HFFc6 (cell line): ENCODE data around the gene HPS6. TPM values are rescaled to one million over a fixed set of nuclear protein-coding genes. Genes with fewer than 3 reads are reported as not detected.
"Not testable (repeated sequence)": the region's sequence is repeated elsewhere in the genome, so short reads cannot be mapped to it uniquely, and the experiment has no call there.

Source experiments
- DNase-seq: peaks from one replicate; pipeline ENCODE4 v3.0.0-alpha.2; 2018
- H3K27ac Mint-ChIP-seq: 2 replicates; pipeline ENCODE4 v1.8.0; 2020; ENCODE audit warnings: mild to moderate bottlenecking, mixed read lengths
- H3K27me3 Mint-ChIP-seq: 2 replicates; pipeline ENCODE4 v1.8.0; 2021; ENCODE audit warnings: mild to moderate bottlenecking, moderate library complexity, mixed read lengths; ENCODE audit not compliant: insufficient read depth
- H3K36me3 Mint-ChIP-seq: 2 replicates; pipeline ENCODE4 v1.8.0; 2021; ENCODE audit warnings: low read depth, mixed read lengths
- H3K4me1 Mint-ChIP-seq: 2 replicates; pipeline ENCODE4 v1.8.0; 2020; ENCODE audit warnings: low read depth, mixed read lengths
- H3K4me3 Mint-ChIP-seq: 2 replicates; pipeline ENCODE4 v1.8.0; 2020; ENCODE audit warnings: mild to moderate bottlenecking, moderate library complexity, mixed read lengths
- H3K9me3 Mint-ChIP-seq: 2 replicates; pipeline ENCODE4 v1.8.0; 2020; ENCODE audit warnings: mild to moderate bottlenecking, mixed read lengths
- total RNA-seq, 6 experiments: library from RNA; stranded (reverse); fragmentation: NEBNext Ultra II Directional; extraction: Animal tissue kit (Norgen Biotek cat#: 25700); gene quantifications; 2 replicates in 1 of 6; 3 replicates in 5 of 6; pipeline ENCODE4 v1.2.3, GENCODE V29; 2021
- TF ChIP-seq, protein P1 (sequence below): fragments of 200-600 bp; sonication (generic); IDR thresholded peaks from 2 replicates; pipeline ENCODE4 v1.5.0; 2021; ENCODE audit warnings: antibody characterized with exemption, mild to moderate bottlenecking

Gene HPS6
- total RNA-seq, 6 experiments from 2014 or later, result 22.0 to 29.4 (median 24.0) TPM

DNA sequence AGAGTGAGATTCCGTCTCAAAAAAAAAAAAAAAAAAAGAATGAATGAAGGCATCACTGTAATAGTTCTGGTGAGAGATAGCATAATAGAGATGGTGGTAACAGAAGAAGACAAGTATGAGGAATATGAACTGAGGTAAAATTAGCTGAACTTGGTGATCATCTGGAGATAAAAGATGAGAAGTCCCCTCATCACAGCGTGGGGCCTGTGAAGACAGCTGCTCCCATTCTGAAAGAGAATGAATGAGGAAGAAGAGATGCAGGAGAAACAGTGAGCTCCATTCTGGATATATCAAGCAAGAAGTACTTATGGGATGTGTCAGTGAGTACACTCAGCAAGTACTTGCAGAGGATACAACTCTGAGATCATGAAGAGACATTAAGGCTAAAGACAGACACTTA, 37.9 kb upstream of the HPS6 start:
- TF ChIP-seq, protein P1, sequence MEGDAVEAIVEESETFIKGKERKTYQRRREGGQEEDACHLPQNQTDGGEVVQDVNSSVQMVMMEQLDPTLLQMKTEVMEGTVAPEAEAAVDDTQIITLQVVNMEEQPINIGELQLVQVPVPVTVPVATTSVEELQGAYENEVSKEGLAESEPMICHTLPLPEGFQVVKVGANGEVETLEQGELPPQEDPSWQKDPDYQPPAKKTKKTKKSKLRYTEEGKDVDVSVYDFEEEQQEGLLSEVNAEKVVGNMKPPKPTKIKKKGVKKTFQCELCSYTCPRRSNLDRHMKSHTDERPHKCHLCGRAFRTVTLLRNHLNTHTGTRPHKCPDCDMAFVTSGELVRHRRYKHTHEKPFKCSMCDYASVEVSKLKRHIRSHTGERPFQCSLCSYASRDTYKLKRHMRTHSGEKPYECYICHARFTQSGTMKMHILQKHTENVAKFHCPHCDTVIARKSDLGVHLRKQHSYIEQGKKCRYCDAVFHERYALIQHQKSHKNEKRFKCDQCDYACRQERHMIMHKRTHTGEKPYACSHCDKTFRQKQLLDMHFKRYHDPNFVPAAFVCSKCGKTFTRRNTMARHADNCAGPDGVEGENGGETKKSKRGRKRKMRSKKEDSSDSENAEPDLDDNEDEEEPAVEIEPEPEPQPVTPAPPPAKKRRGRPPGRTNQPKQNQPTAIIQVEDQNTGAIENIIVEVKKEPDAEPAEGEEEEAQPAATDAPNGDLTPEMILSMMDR, result no peak
- H3K27ac Mint-ChIP-seq, result no peak overlapping the region
- no peaks in the 10 kb centered on the region for H3K4me1 Mint-ChIP-seq
- no peak for DNase-seq
- H3K27me3 Mint-ChIP-seq, result no peaks in the 10 kb centered on the region
- peaks cover 5% of the 10 kb centered on the region for H3K36me3 Mint-ChIP-seq
- H3K9me3 Mint-ChIP-seq, result no peaks in the 10 kb centered on the region
- no peak overlapping the region for H3K4me3 Mint-ChIP-seq

DNA sequence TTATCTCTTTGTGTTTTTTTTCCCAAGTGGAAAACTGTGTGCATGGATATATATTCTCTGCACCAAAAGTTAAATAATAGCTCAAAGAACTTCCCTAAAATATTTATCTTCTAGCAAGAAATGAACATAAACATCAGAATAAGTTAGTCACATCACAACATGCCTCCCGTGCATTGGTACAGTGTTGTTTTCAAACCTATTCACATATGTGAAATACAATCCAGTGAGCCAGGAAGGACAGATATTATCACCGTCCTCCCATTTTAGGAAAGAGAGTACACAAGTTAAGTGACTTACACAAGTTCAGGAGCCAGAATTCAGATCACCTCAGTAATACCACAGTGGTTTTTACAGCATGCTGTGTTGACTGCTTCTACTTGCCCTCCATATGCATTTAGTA, 31.4 kb upstream of the HPS6 start:
- Mint-ChIP-seq H3K27me3 (no peaks in the 10 kb centered on the region; the same call in 1 of the 2 replicates), H3K36me3 (peaks cover 12% of the 10 kb centered on the region), H3K4me3 (no peak overlapping the region), H3K27ac (no peak overlapping the region), H3K4me1 (no peaks in the 10 kb centered on the region), H3K9me3 (no peaks in the 10 kb centered on the region)
- DNase-seq, result no peak
- TF ChIP-seq, protein P1, result no peak

DNA sequence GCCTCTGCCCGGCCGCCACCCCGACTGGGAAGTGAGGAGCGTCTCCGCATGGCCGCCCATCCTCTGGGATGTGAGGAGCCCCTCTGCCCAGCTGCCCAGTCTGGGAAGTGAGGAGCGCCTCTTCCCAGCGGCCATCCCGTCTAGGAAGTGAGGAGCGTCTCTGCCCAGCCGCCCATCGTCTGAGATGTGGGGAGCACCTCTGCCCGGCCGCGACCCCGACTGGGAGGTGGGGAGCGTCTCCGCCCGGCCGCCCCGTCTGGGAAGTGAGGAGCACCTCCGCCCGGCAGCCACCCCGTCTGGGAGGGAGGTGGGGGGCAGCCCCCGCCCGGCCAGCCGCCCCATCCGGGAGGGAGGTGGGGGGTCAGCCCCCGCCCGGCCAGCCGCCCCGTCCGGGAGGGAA, 29.3 kb upstream of the HPS6 start:
- not testable (repeated sequence) for H3K27ac Mint-ChIP-seq, H3K27me3 Mint-ChIP-seq, H3K4me1 Mint-ChIP-seq, H3K4me3 Mint-ChIP-seq, H3K9me3 Mint-ChIP-seq, DNase-seq
- peaks cover 13% of the 10 kb centered on the region for H3K36me3 Mint-ChIP-seq

DNA sequence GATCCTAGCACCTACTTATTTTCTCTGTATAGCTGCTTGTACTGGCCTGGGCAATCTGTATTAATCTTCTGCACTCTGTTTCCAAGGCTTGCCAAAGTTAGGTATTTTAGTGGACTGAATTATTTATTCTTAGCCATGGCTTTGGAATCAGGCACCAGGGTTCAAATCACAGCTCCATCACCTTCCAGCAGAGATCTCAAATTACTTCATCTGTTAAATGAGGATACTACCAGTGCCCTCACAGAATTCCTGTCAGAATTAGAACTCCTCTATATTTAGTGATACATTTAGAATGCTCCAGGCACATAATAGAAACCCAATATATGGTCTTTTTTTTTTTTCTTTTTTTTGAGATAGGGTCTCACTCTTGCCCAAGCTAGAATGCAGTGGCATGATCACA, 26.7 kb upstream of the HPS6 start:
- TF ChIP-seq, protein P1, result no peak
- no peaks in the 10 kb centered on the region; the same call in 1 of the 2 replicates for H3K27me3 Mint-ChIP-seq
- no peak overlapping the region for H3K27ac Mint-ChIP-seq
- no peaks in the 10 kb centered on the region for H3K9me3 Mint-ChIP-seq
- H3K36me3 Mint-ChIP-seq, result peaks cover 7% of the 10 kb centered on the region; the same call in 1 of the 2 replicates
- DNase-seq, result no peak
- H3K4me3 Mint-ChIP-seq, result no peak overlapping the region
- H3K4me1 Mint-ChIP-seq, result peaks cover 4% of the 10 kb centered on the region

DNA sequence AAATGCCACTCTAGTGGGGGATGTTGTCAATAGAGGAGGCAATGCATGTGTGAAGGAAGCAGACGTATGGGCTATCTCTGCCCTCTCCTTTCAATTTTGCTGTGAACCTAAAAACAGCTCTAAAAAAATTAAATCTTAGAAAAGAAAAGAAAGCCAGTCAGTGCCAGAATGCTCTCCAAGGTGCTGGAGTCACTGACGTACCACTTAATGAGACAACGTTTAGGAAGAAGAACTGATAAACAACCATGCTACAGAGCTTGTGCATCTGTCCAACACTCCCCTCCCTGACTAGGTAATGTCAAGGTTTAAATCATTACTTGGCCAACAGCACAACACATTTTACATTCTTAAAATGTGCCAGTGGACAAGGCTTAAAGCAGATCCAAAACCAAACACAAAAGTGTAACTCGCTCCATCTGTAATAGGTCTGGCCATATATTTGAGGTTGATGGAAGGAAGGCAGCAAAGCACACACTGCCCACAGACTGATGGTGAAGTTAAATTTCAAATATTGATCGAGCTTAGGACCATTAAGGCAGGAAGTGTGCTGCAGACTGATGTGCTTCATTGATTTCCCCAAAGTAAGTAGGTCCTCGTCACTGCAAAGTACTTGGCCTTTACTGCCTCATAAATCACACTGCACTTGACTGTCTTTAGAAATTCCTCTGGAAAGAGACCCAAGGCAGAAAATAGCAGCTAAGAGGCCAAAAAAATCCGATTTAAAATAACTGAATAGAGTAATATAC, 24.7 kb upstream of the HPS6 start:
- no peaks in the 10 kb centered on the region for H3K27me3 Mint-ChIP-seq
- no peak overlapping the region for H3K4me3 Mint-ChIP-seq
- H3K36me3 Mint-ChIP-seq, result peaks cover 7% of the 10 kb centered on the region; the same call in 1 of the 2 replicates

GRCh38 chr10:102045292-102045691, 19.9 kb upstream of the HPS6 start:
- no peak overlapping the region for H3K4me3 Mint-ChIP-seq
- no peak for DNase-seq
- H3K36me3 Mint-ChIP-seq, result no peaks in the 10 kb centered on the region
- H3K27ac Mint-ChIP-seq, result no peak overlapping the region
- no peaks in the 10 kb centered on the region; the same call in 1 of the 2 replicates for H3K27me3 Mint-ChIP-seq
- TF ChIP-seq, protein P1, result no peak
- H3K4me1 Mint-ChIP-seq, result peaks cover 23% of the 10 kb centered on the region
- H3K9me3 Mint-ChIP-seq, result no peaks in the 10 kb centered on the region

More for the DNA sequence above, 24.7 kb upstream of the HPS6 start:
- TF ChIP-seq, protein P1, result no peak
- Mint-ChIP-seq H3K9me3 (no peaks in the 10 kb centered on the region), H3K27ac (no peak overlapping the region), H3K4me1 (peaks cover 8% of the 10 kb centered on the region)
- DNase-seq, result no peak
